ENCODE data around the gene CMIP.

CMIP gene

DNA sequence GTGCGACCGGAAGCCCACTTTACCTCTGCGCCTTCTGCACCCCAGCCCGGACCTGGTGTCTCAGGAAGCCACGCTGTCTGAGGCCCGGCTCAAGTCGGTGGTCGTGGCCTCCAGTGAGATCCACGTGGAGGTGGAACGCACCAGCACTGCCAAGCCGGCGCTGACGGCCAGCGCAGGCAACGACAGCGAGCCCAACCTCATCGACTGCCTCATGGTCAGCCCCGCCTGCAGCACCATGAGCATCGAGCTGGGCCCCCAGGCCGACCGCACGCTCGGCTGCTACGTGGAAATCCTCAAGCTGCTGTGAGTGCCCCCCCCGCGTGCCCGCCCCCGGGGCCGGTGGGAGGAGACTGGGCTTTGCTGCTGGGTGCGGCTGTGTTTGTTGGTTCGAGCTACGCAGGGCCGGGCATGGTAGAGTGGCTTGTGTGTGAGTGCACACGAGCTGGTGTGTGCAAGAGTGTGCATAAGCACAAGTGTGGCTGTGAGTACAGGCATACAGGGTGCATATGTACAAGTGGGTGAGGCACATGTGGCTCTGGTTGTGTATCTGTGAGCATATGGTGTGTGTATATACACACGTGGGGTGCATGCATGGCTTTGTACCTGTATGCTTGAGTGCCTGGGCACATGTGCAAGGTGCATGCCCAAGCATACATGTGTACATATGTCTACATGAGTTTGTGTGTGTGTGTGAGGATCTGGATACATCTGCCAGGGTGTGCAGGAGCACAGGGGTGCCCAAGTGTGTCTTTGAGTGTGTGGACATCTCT lies 233.9 kb downstream of the CMIP start:
- peaks cover 23% of the 10 kb centered on the region for H3K36me3 ChIP-seq (ENCODE audit: control insufficient read depth, insufficient read depth, low read length)
- DNase-seq: no peak
- no peaks in the 10 kb centered on the region for H3K4me1 ChIP-seq (ENCODE audit: control insufficient read depth, insufficient read depth, low read length, poor library complexity, severe bottlenecking)
- no peak overlapping the region for H3K4me3 ChIP-seq (ENCODE audit: insufficient read depth, low read depth, low read length, poor library complexity, severe bottlenecking)
- H3K27me3 ChIP-seq (replicated peaks; ENCODE audit: control insufficient read depth, insufficient read depth, low read length, poor library complexity, severe bottlenecking): no peaks in the 10 kb centered on the region
- H3K27ac ChIP-seq (ENCODE audit: insufficient read depth, low read length, poor library complexity, severe bottlenecking): no peak overlapping the region
- H3K9me3 ChIP-seq (ENCODE audit: control insufficient read depth, low read length): no peaks in the 10 kb centered on the region

DNA sequence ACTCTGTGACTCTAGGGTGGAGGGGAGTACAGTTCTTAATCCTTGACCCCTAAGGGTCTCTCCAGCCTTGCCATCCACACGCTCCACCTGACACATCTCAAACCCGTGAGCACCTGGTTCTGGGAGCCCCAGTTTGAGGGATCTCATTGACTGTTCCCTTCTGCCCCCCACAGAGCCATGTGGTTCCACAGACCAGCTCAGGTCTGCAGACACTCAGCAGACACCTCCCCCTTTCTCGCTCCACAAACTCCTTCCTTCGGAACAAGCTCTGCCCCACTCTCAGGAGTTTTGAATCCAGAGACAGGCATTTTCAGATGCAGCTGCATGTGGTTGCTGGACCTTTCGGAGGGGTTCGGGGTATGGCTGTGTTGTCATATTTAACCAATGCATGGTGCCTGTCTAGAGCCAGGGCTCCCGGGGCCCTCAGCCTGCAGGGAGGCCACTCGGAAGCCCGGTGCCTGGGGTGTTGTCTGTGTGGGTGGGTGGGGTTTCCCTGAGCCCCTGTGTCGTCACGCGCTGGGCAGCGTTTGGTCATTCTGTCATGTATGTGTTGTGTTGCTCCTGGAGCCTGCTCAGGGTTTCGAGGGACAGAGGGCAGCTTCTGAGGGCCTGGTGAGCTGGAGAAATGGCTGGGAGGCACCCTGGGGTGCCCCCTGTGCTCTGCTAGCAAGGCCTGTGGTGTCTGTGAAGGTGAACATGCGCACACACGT lies 235.3 kb downstream of the CMIP start:
- Histone ChIP-seq H3K36me3 (ENCODE audit: control insufficient read depth, insufficient read depth, low read length) (peaks cover 23% of the 10 kb centered on the region), H3K27me3 (replicated peaks; ENCODE audit: control insufficient read depth, insufficient read depth, low read length, poor library complexity, severe bottlenecking) (no peaks in the 10 kb centered on the region), H3K4me1 (ENCODE audit: control insufficient read depth, insufficient read depth, low read length, poor library complexity, severe bottlenecking) (no peaks in the 10 kb centered on the region), H3K9me3 (ENCODE audit: control insufficient read depth, low read length) (no peaks in the 10 kb centered on the region), H3K27ac (ENCODE audit: insufficient read depth, low read length, poor library complexity, severe bottlenecking) (no peak overlapping the region), H3K4me3 (ENCODE audit: insufficient read depth, low read depth, low read length, poor library complexity, severe bottlenecking) (no peak overlapping the region)
- no peak for DNase-seq

DNA sequence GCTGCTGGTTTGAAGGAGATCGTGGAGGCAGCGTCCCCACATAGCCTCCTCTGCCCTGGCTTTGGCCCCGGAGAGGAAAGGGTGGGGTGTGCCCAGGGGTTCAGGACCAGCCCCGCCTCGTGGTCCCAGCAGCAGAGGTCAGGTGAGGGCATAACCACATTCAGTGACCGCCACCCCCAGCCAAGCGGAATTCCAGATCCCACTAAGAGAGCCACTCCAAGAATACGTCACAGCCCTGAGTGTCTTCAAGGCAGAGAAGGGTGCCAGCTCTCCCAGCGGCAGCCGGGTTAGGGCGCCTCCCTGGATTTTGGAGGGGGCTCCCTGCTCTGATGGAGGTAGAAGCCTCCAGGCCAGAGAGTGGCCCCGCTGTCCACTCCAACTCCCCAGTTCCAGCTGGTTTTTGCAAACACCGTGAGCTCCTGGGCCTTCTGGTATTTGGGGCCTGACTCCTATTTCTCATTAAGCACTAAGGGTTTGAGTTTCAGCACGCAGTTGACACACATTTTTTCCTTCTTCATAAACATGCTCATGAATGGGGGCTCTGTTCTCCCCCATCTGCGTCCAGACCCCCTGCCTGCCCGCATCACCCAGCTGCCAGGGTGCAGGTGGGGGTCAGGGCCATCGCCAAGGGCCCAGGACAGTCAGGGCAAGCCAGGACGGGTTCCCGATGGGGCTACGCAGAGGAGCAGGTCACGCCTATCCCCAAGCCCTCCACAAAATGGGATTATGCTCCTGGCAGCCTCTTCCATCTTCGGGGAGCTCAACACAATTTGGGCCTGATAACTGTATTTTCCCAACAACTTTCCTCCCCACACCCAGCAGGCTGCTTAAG lies 236.1 kb downstream of the CMIP start:
- H3K9me3 ChIP-seq (ENCODE audit: control insufficient read depth, low read length): no peaks in the 10 kb centered on the region
- no peaks in the 10 kb centered on the region for H3K27me3 ChIP-seq (replicated peaks; ENCODE audit: control insufficient read depth, insufficient read depth, low read length, poor library complexity, severe bottlenecking)
- no peak for DNase-seq
- H3K27ac ChIP-seq (ENCODE audit: insufficient read depth, low read length, poor library complexity, severe bottlenecking): no peak overlapping the region
- no peaks in the 10 kb centered on the region for H3K4me1 ChIP-seq (ENCODE audit: control insufficient read depth, insufficient read depth, low read length, poor library complexity, severe bottlenecking)
- H3K4me3 ChIP-seq (ENCODE audit: insufficient read depth, low read depth, low read length, poor library complexity, severe bottlenecking): no peak overlapping the region
- peaks cover 23% of the 10 kb centered on the region for H3K36me3 ChIP-seq (ENCODE audit: control insufficient read depth, insufficient read depth, low read length)

DNA sequence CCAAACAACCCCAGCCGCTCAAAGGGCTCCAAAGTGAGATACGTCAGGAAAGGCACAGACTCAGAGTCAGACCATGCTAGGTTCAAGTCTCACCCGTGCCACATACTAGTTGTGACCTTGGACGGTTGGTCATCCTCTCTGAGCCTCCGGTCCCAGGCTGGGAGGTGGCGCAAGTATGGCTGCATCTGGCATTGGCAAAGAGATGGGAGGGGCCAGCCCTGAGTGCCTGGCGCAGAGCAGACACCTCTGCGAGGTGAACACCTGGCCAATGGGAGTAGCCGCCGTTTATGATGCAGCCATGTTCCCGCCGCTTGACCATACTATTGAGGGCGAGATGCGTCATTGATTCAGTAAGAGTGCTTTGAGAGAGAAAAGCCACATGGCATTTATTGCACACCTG lies 236.7 kb downstream of the CMIP start:
- Histone ChIP-seq H3K9me3 (ENCODE audit: control insufficient read depth, low read length) (no peaks in the 10 kb centered on the region), H3K27ac (ENCODE audit: insufficient read depth, low read length, poor library complexity, severe bottlenecking) (no peak overlapping the region), H3K27me3 (replicated peaks; ENCODE audit: control insufficient read depth, insufficient read depth, low read length, poor library complexity, severe bottlenecking) (no peaks in the 10 kb centered on the region), H3K36me3 (ENCODE audit: control insufficient read depth, insufficient read depth, low read length) (peaks cover 25% of the 10 kb centered on the region), H3K4me3 (ENCODE audit: insufficient read depth, low read depth, low read length, poor library complexity, severe bottlenecking) (no peak overlapping the region), H3K4me1 (ENCODE audit: control insufficient read depth, insufficient read depth, low read length, poor library complexity, severe bottlenecking) (no peaks in the 10 kb centered on the region)
- DNase-seq: no peak

DNA sequence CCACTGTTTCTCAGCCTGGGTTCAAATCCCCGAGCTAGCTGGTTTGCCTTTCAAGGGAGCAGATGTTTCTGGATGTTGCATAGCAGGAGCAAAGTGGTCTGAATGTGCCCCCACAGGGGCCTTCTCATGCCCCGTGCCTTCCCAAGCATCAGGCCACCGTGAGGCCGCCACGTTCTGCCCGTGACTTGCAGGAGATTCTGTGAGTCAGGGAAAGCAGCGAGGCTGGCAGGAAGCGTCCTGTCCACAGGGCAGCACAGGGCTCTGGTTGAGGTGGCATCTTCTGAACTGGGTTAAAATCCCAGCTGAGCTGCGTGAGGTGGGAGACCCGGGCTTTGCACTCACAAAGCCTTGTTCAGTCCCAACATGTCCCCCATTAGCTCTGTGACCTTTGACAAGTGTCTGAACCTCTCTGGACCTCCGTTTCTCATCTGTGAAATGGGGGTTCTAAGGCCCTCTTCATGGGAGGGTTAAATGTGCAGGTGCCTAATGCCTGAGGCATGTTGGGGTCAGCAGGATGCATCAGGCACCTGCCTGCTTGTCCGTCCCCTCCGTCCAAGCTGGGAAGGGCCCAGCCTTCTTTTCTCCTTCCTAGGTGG lies 239.7 kb downstream of the CMIP start:
- no peak for DNase-seq
- no peaks in the 10 kb centered on the region for H3K9me3 ChIP-seq (ENCODE audit: control insufficient read depth, low read length)
- no peaks in the 10 kb centered on the region for H3K27me3 ChIP-seq (replicated peaks; ENCODE audit: control insufficient read depth, insufficient read depth, low read length, poor library complexity, severe bottlenecking)
- peaks cover 19% of the 10 kb centered on the region for H3K36me3 ChIP-seq (ENCODE audit: control insufficient read depth, insufficient read depth, low read length)
- H3K4me3 ChIP-seq (ENCODE audit: insufficient read depth, low read depth, low read length, poor library complexity, severe bottlenecking): no peak overlapping the region
- no peak overlapping the region for H3K27ac ChIP-seq (ENCODE audit: insufficient read depth, low read length, poor library complexity, severe bottlenecking)
- no peaks in the 10 kb centered on the region for H3K4me1 ChIP-seq (ENCODE audit: control insufficient read depth, insufficient read depth, low read length, poor library complexity, severe bottlenecking)

DNA sequence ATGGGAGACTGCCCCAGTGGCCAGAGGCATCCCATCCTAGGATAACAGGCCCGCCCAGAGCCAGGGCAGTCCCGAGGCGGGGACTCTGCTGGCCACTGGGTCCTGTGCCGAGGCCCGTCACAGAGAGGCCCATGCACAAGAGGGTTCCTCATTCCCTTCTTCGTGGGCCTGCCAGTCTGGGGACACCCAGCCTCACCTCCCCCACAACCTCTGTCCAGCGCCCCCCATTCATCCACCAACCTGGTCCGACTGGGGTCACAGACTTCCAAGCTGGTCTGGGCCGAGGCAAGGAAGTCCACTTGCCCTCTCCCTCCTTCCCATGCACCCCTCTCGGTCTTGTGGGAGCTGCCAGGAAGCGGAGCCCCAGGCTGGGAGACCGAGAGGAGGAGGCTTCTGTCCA lies 240.3 kb downstream of the CMIP start:
- Histone ChIP-seq H3K9me3 (ENCODE audit: control insufficient read depth, low read length) (no peaks in the 10 kb centered on the region), H3K4me3 (ENCODE audit: insufficient read depth, low read depth, low read length, poor library complexity, severe bottlenecking) (no peak overlapping the region), H3K36me3 (ENCODE audit: control insufficient read depth, insufficient read depth, low read length) (peaks cover 19% of the 10 kb centered on the region), H3K4me1 (ENCODE audit: control insufficient read depth, insufficient read depth, low read length, poor library complexity, severe bottlenecking) (no peaks in the 10 kb centered on the region), H3K27ac (ENCODE audit: insufficient read depth, low read length, poor library complexity, severe bottlenecking) (no peak overlapping the region), H3K27me3 (replicated peaks; ENCODE audit: control insufficient read depth, insufficient read depth, low read length, poor library complexity, severe bottlenecking) (no peaks in the 10 kb centered on the region)
- no peak for DNase-seq

DNA sequence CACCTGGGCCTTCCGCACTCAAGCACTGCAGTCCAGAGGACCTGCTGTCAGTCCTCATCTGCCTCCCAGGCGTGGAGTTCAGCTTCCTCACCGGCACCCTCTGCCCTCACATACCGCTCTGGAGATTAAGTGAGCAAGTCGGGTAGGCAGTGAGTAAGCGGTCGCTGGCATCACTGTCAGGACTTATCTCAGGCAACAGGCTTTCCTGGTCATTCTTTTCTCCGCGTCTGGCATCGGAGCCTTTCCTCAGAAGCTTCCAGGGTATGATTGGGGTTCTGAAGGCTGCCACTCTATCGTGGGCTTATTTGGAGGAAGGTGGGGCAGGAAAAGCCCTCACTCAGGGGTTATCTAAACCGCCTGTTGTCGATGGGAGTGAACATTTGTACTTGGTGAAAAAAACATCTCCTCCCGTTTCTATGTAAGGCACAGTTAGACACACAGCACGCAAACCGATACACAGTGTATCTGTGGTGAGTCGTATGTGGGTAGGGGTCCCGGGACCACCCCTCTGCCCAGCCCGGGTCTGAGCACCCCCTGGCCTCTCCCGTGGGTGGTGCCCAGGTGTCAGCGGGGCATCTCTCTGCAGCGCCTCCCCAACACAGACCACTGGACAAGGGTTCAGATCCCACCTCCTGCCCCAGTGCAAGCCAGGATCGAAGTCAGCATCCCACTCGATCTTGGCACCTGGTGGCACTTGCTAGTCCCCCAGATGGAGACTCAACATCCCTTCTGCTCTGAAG lies 242.0 kb downstream of the CMIP start:
- no peaks in the 10 kb centered on the region for H3K27me3 ChIP-seq (replicated peaks; ENCODE audit: control insufficient read depth, insufficient read depth, low read length, poor library complexity, severe bottlenecking)
- no peak overlapping the region for H3K4me3 ChIP-seq (ENCODE audit: insufficient read depth, low read depth, low read length, poor library complexity, severe bottlenecking)
- H3K27ac ChIP-seq (ENCODE audit: insufficient read depth, low read length, poor library complexity, severe bottlenecking): no peak overlapping the region
- H3K4me1 ChIP-seq (ENCODE audit: control insufficient read depth, insufficient read depth, low read length, poor library complexity, severe bottlenecking): no peaks in the 10 kb centered on the region
- DNase-seq: no peak
- H3K36me3 ChIP-seq (ENCODE audit: control insufficient read depth, insufficient read depth, low read length): peaks cover 5% of the 10 kb centered on the region
- H3K9me3 ChIP-seq (ENCODE audit: control insufficient read depth, low read length): no peaks in the 10 kb centered on the region

DNA sequence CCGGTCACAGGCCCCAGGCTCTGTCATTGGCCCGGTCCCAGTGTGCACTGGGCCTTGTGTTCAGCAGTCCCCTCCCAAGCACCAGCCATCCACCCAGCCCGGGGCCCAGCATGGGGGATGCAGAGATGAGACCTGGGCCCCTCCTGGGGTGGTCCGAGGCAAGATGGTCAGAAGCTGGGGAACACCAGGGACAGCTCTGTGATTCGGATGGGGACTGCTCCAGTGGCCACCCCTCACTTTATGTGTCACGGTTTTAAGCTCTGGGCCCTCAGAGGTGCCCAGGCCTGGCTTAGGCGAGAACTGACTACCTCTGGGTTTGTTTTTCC lies 242.5 kb downstream of the CMIP start:
- H3K4me1 ChIP-seq (ENCODE audit: control insufficient read depth, insufficient read depth, low read length, poor library complexity, severe bottlenecking): no peaks in the 10 kb centered on the region
- H3K36me3 ChIP-seq (ENCODE audit: control insufficient read depth, insufficient read depth, low read length): peaks cover 10% of the 10 kb centered on the region
- no peaks in the 10 kb centered on the region for H3K9me3 ChIP-seq (ENCODE audit: control insufficient read depth, low read length)
- DNase-seq: no peak
- H3K27ac ChIP-seq (ENCODE audit: insufficient read depth, low read length, poor library complexity, severe bottlenecking): no peak overlapping the region
- no peak overlapping the region for H3K4me3 ChIP-seq (ENCODE audit: insufficient read depth, low read depth, low read length, poor library complexity, severe bottlenecking)
- no peaks in the 10 kb centered on the region for H3K27me3 ChIP-seq (replicated peaks; ENCODE audit: control insufficient read depth, insufficient read depth, low read length, poor library complexity, severe bottlenecking)

DNA sequence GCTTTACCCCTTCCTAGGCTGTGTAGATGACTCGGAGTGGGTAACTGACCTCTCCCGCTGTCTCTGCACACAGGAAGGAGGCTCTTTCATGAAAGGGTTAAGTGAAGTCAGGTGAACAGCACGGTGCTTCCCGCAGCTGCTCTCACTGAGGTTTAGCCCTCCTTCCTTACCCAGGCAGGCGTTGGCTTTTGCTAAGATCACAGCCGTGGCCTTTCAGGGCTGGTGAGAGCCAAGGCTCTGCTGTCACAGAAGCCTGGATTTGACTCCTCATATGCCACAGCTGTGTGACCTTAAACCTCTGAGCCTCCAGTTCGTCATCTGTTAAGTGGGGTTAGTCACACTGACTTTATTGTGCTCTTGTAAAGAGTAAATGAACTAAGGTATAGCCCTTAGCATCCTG lies 243.6 kb downstream of the CMIP start:
- H3K36me3 ChIP-seq (ENCODE audit: control insufficient read depth, insufficient read depth, low read length): peaks cover 21% of the 10 kb centered on the region
- H3K27ac ChIP-seq (ENCODE audit: insufficient read depth, low read length, poor library complexity, severe bottlenecking): no peak overlapping the region
- no peaks in the 10 kb centered on the region for H3K4me1 ChIP-seq (ENCODE audit: control insufficient read depth, insufficient read depth, low read length, poor library complexity, severe bottlenecking)
- H3K9me3 ChIP-seq (ENCODE audit: control insufficient read depth, low read length): no peaks in the 10 kb centered on the region
- H3K27me3 ChIP-seq (replicated peaks; ENCODE audit: control insufficient read depth, insufficient read depth, low read length, poor library complexity, severe bottlenecking): no peaks in the 10 kb centered on the region
- H3K4me3 ChIP-seq (ENCODE audit: insufficient read depth, low read depth, low read length, poor library complexity, severe bottlenecking): no peak overlapping the region
- DNase-seq: no peak

All from effector memory CD4-positive, alpha-beta T cell (primary cell).